ENCODE data around the gene GLI3. TPM values are rescaled to one million over a fixed set of nuclear protein-coding genes. Genes with fewer than 3 reads are reported as not detected.

Gene GLI3
- total and polyA plus RNA-seq, 4 donors: 0.50 to 34.9 (median 11.3) TPM

GRCh38 chr7:42156291-42156865, 80.6 kb downstream of the GLI3 start:
- Histone ChIP-seq H3K36me3 (ENCODE audit: control insufficient read depth in 1 of 2, insufficient read depth in 2 of 2, low read length in 1 of 2) (no peaks in the 10 kb centered on the region), H3K4me1 (ENCODE audit: control insufficient read depth in 1 of 2, insufficient read depth in 2 of 2, low read length in 2 of 2) (no peaks in the 10 kb centered on the region), H3K4me3 (ENCODE audit: low read length in 2 of 2) (no peak overlapping the region), H3K27me3 (ENCODE audit: control insufficient read depth in 1 of 2, insufficient read depth in 2 of 2, low read length in 1 of 2) (no peaks in the 10 kb centered on the region), H3K27ac (ENCODE audit: low read depth in 1 of 2, low read length in 2 of 2) (no peak overlapping the region), H3K9me3 (ENCODE audit: control insufficient read depth, low read length) (no peaks in the 10 kb centered on the region)
- DNase-seq (no peak), ATAC-seq (ENCODE audit: low FRiP score) (no peak)
- intact Hi-C loops (cut with DNase I): no loop called here
- 90 to 91% methylated on average over 6 of the region's 6 CpGs for WGBS, 2 donors

- no peak overlapping the region for H3K27ac ChIP-seq (ENCODE audit: low read depth in 1 of 2, low read length in 2 of 2)
- no peaks in the 10 kb centered on the region for H3K27me3 ChIP-seq (ENCODE audit: control insufficient read depth in 1 of 2, insufficient read depth in 2 of 2, low read length in 1 of 2)
- H3K36me3 ChIP-seq (ENCODE audit: control insufficient read depth in 1 of 2, insufficient read depth in 2 of 2, low read length in 1 of 2): no peaks in the 10 kb centered on the region
- H3K9me3 ChIP-seq (ENCODE audit: control insufficient read depth, low read length): no peaks in the 10 kb centered on the region
- DNase-seq (no peak), ATAC-seq (ENCODE audit: low FRiP score) (no peak)
- H3K4me3 ChIP-seq (ENCODE audit: low read length in 2 of 2): no peak overlapping the region
- WGBS, 2 donors: 95 to 96% methylated on average over 7 of the region's 7 CpGs
- H3K4me1 ChIP-seq (ENCODE audit: control insufficient read depth in 1 of 2, insufficient read depth in 2 of 2, low read length in 2 of 2): no peaks in the 10 kb centered on the region
- intact Hi-C loops (cut with DNase I): no loop called here
Observed at GRCh38 chr7:42155584-42156290, 81.3 kb downstream of the GLI3 start.

- H3K4me1 ChIP-seq (ENCODE audit: control insufficient read depth in 1 of 2, insufficient read depth in 2 of 2, low read length in 2 of 2): no peaks in the 10 kb centered on the region
- 94% methylated on average over 9 of the region's 9 CpGs for WGBS, 2 donors
- intact Hi-C loops (cut with DNase I): no loop called here
- H3K27ac ChIP-seq (ENCODE audit: low read depth in 1 of 2, low read length in 2 of 2): no peak overlapping the region
- ATAC-seq (ENCODE audit: low FRiP score) (no peak), DNase-seq (no peak)
- H3K36me3 ChIP-seq (ENCODE audit: control insufficient read depth in 1 of 2, insufficient read depth in 2 of 2, low read length in 1 of 2): no peaks in the 10 kb centered on the region
- H3K27me3 ChIP-seq (ENCODE audit: control insufficient read depth in 1 of 2, insufficient read depth in 2 of 2, low read length in 1 of 2): no peaks in the 10 kb centered on the region
- H3K9me3 ChIP-seq (ENCODE audit: control insufficient read depth, low read length): no peaks in the 10 kb centered on the region
- no peak overlapping the region for H3K4me3 ChIP-seq (ENCODE audit: low read length in 2 of 2)
Observed at GRCh38 chr7:42154173-42154572, 82.8 kb downstream of the GLI3 start.

GRCh38 chr7:42152329-42153205, 84.4 kb downstream of the GLI3 start:
- no peak overlapping the region for H3K4me3 ChIP-seq (ENCODE audit: low read length in 2 of 2)
- intact Hi-C loops (cut with DNase I): no loop called here
- H3K4me1 ChIP-seq (ENCODE audit: control insufficient read depth in 1 of 2, insufficient read depth in 2 of 2, low read length in 2 of 2): no peaks in the 10 kb centered on the region
- H3K36me3 ChIP-seq (ENCODE audit: control insufficient read depth in 1 of 2, insufficient read depth in 2 of 2, low read length in 1 of 2): no peaks in the 10 kb centered on the region
- H3K9me3 ChIP-seq (ENCODE audit: control insufficient read depth, low read length): no peaks in the 10 kb centered on the region
- H3K27ac ChIP-seq (ENCODE audit: low read depth in 1 of 2, low read length in 2 of 2): no peak overlapping the region
- H3K27me3 ChIP-seq (ENCODE audit: control insufficient read depth in 1 of 2, insufficient read depth in 2 of 2, low read length in 1 of 2): no peaks in the 10 kb centered on the region
- ATAC-seq (ENCODE audit: low FRiP score) (no peak), DNase-seq (no peak)
- 91% methylated on average over 11 of the region's 11 CpGs for WGBS, 2 donors

- Histone ChIP-seq H3K27ac (ENCODE audit: low read depth in 1 of 2, low read length in 2 of 2) (no peak overlapping the region), H3K27me3 (ENCODE audit: control insufficient read depth in 1 of 2, insufficient read depth in 2 of 2, low read length in 1 of 2) (no peaks in the 10 kb centered on the region), H3K4me1 (ENCODE audit: control insufficient read depth in 1 of 2, insufficient read depth in 2 of 2, low read length in 2 of 2) (no peaks in the 10 kb centered on the region), H3K36me3 (ENCODE audit: control insufficient read depth in 1 of 2, insufficient read depth in 2 of 2, low read length in 1 of 2) (no peaks in the 10 kb centered on the region), H3K4me3 (ENCODE audit: low read length in 2 of 2) (no peak overlapping the region), H3K9me3 (ENCODE audit: control insufficient read depth, low read length) (no peaks in the 10 kb centered on the region)
- DNase-seq (no peak), ATAC-seq (ENCODE audit: low FRiP score) (no peak)
- intact Hi-C loops (cut with DNase I): no loop called here
- WGBS, 2 donors: 58 to 60% methylated on average over 7 of the region's 7 CpGs
Observed at GRCh38 chr7:42151309-42151708, 85.7 kb downstream of the GLI3 start.

GRCh38 chr7:42145539-42145938, 91.5 kb downstream of the GLI3 start:
- DNase-seq (no peak), ATAC-seq (ENCODE audit: low FRiP score) (no peak)
- Histone ChIP-seq H3K27me3 (ENCODE audit: control insufficient read depth in 1 of 2, insufficient read depth in 2 of 2, low read length in 1 of 2) (no peaks in the 10 kb centered on the region), H3K27ac (ENCODE audit: low read depth in 1 of 2, low read length in 2 of 2) (no peak overlapping the region), H3K4me1 (ENCODE audit: control insufficient read depth in 1 of 2, insufficient read depth in 2 of 2, low read length in 2 of 2) (no peaks in the 10 kb centered on the region), H3K36me3 (ENCODE audit: control insufficient read depth in 1 of 2, insufficient read depth in 2 of 2, low read length in 1 of 2) (no peaks in the 10 kb centered on the region), H3K9me3 (ENCODE audit: control insufficient read depth, low read length) (no peaks in the 10 kb centered on the region), H3K4me3 (ENCODE audit: low read length in 2 of 2) (no peak overlapping the region)
- intact Hi-C loops (cut with DNase I): loop anchor here in 1 of 2 donors (10.0 kb wide), 1 partner anchor 89 kb away; the partner anchor contains the start of gene GLI3

GRCh38 chr7:42144604-42145003, 92.4 kb downstream of the GLI3 start:
- ATAC-seq (ENCODE audit: low FRiP score): no peak
- Histone ChIP-seq H3K4me3 (ENCODE audit: low read length in 2 of 2) (no peak overlapping the region), H3K4me1 (ENCODE audit: control insufficient read depth in 1 of 2, insufficient read depth in 2 of 2, low read length in 2 of 2) (no peaks in the 10 kb centered on the region), H3K27ac (ENCODE audit: low read depth in 1 of 2, low read length in 2 of 2) (no peak overlapping the region), H3K36me3 (ENCODE audit: control insufficient read depth in 1 of 2, insufficient read depth in 2 of 2, low read length in 1 of 2) (no peaks in the 10 kb centered on the region), H3K27me3 (ENCODE audit: control insufficient read depth in 1 of 2, insufficient read depth in 2 of 2, low read length in 1 of 2) (no peaks in the 10 kb centered on the region), H3K9me3 (ENCODE audit: control insufficient read depth, low read length) (no peaks in the 10 kb centered on the region)
- WGBS, 2 donors: 48 to 51% methylated on average over 4 of the region's 4 CpGs
- DNase-seq: no peak
- intact Hi-C loops (cut with DNase I): loop anchor here in 1 of 2 donors (10.0 kb wide), 1 partner anchor 90 kb away; the partner anchor contains the start of gene GLI3

GRCh38 chr7:42143711-42144600, 93.1 kb downstream of the GLI3 start:
- Histone ChIP-seq H3K27me3 (ENCODE audit: control insufficient read depth in 1 of 2, insufficient read depth in 2 of 2, low read length in 1 of 2) (no peaks in the 10 kb centered on the region), H3K27ac (ENCODE audit: low read depth in 1 of 2, low read length in 2 of 2) (no peak overlapping the region), H3K4me1 (ENCODE audit: control insufficient read depth in 1 of 2, insufficient read depth in 2 of 2, low read length in 2 of 2) (no peaks in the 10 kb centered on the region), H3K4me3 (ENCODE audit: low read length in 2 of 2) (no peak overlapping the region), H3K9me3 (ENCODE audit: control insufficient read depth, low read length) (no peaks in the 10 kb centered on the region), H3K36me3 (ENCODE audit: control insufficient read depth in 1 of 2, insufficient read depth in 2 of 2, low read length in 1 of 2) (no peaks in the 10 kb centered on the region)
- 71 to 73% methylated on average over 14 of the region's 14 CpGs for WGBS, 2 donors
- ATAC-seq (ENCODE audit: low FRiP score) (no peak), DNase-seq (no peak)
- intact Hi-C loops (cut with DNase I): loop anchor here in 1 of 2 donors (10.0 kb wide), 1 partner anchor 91 kb away; the partner anchor contains the start of gene GLI3

All from aorta (tissue), 5 donors.